ENCODE data around the gene CYP8B1. TPM values are rescaled to one million over a fixed set of nuclear protein-coding genes. Genes with fewer than 3 reads are reported as not detected.

CYP8B1 gene
- total and polyA plus RNA-seq, 2 experiments from 2014 or later: not detected

- H3K27me3 Mint-ChIP-seq (ENCODE audit: insufficient read depth, low read depth, poor library complexity): peaks cover 7% of the 10 kb centered on the region
- no peak overlapping the region for H2AFZ ChIP-seq
Measured at GRCh38 chr3:42864321-42864950, 11.2 kb downstream of the CYP8B1 start.

More at GRCh38 chr3:42864321-42864950, 11.2 kb downstream of the CYP8B1 start:
- ATAC-seq (no peak), DNase-seq (ENCODE audit: low spot score) (no peak)
- Histone ChIP-seq H3K4me1 (ENCODE audit: insufficient read depth) (no peaks in the 10 kb centered on the region), H3K27me3 (ENCODE audit: insufficient read depth) (no peaks in the 10 kb centered on the region), H3K9me2 (ENCODE audit: insufficient read depth) (peaks cover 11% of the 10 kb centered on the region; the same call in 1 of the 2 replicates), H3K4me3 (no peak overlapping the region), H3K36me3 (ENCODE audit: insufficient read depth) (no peaks in the 10 kb centered on the region), H4K20me1 (replicated peaks; ENCODE audit: insufficient read depth) (no peaks in the 10 kb centered on the region), H3K79me2 (replicated peaks; ENCODE audit: insufficient read depth) (no peaks in the 10 kb centered on the region), H3K4me2 (no peak overlapping the region), H3F3A (replicated peaks; ENCODE audit: low read depth) (no peaks in the 10 kb centered on the region), H3K27ac (ENCODE audit: low read depth) (no peak overlapping the region)
- Mint-ChIP-seq H3K27ac (no peak overlapping the region), H3K9me3 (no peaks in the 10 kb centered on the region; the same call in 2 of the 3 replicates), H3K36me3 (ENCODE audit: low read depth) (no peaks in the 10 kb centered on the region), H3K4me1 (no peaks in the 10 kb centered on the region), H3K4me3 (no peak overlapping the region)
- TF ChIP-seq ZNF462 (CRISPR knock-in tag; IDR thresholded peaks at IDR 0.05) (no peak), JUNB (IDR thresholded peaks at IDR 0.05; ENCODE audit: unreplicated experiment) (no peak), ZNF331 (CRISPR knock-in tag; IDR thresholded peaks at IDR 0.05; ENCODE audit: low read depth) (no peak), ETS1 (IDR thresholded peaks at IDR 0.05) (no peak), REST (IDR thresholded peaks at IDR 0.05; ENCODE audit: unreplicated experiment) (no peak), ZNF114 (CRISPR knock-in tag; IDR thresholded peaks at IDR 0.05) (no peak), POLR2AphosphoS5 (IDR thresholded peaks at IDR 0.05; ENCODE audit: low read depth) (no peak), NANOG (IDR thresholded peaks at IDR 0.05; ENCODE audit: borderline replicate concordance) (no peak), CTCF (conservative IDR thresholded peaks at IDR 0.05; ENCODE audit: low read depth in 2 of 2) (no peak), STAT1 (IDR thresholded peaks at IDR 0.05; ENCODE audit: unreplicated experiment) (no peak), EZH2 (IDR thresholded peaks at IDR 0.05; ENCODE audit: low read depth, unreplicated experiment) (no peak), CREB1 (CRISPR knock-in tag; IDR thresholded peaks at IDR 0.05; ENCODE audit: low read depth) (no peak), EZH2phosphoT487 (IDR thresholded peaks at IDR 0.05; ENCODE audit: unreplicated experiment) (no peak)

Data from GM23338 (cell line).